GM19395 (cell line): ENCODE results near the gene P2RY1.

Experiments used
- ATAC-seq: cut with Tn5 transposase; IDR thresholded peaks from one replicate; pipeline ENCODE4 v1.9.1; 2021; ENCODE audit warnings: mild to moderate bottlenecking, moderate library complexity; ENCODE audit not compliant: unreplicated experiment

P2RY1 gene, protein sequence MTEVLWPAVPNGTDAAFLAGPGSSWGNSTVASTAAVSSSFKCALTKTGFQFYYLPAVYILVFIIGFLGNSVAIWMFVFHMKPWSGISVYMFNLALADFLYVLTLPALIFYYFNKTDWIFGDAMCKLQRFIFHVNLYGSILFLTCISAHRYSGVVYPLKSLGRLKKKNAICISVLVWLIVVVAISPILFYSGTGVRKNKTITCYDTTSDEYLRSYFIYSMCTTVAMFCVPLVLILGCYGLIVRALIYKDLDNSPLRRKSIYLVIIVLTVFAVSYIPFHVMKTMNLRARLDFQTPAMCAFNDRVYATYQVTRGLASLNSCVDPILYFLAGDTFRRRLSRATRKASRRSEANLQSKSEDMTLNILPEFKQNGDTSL

DNA sequence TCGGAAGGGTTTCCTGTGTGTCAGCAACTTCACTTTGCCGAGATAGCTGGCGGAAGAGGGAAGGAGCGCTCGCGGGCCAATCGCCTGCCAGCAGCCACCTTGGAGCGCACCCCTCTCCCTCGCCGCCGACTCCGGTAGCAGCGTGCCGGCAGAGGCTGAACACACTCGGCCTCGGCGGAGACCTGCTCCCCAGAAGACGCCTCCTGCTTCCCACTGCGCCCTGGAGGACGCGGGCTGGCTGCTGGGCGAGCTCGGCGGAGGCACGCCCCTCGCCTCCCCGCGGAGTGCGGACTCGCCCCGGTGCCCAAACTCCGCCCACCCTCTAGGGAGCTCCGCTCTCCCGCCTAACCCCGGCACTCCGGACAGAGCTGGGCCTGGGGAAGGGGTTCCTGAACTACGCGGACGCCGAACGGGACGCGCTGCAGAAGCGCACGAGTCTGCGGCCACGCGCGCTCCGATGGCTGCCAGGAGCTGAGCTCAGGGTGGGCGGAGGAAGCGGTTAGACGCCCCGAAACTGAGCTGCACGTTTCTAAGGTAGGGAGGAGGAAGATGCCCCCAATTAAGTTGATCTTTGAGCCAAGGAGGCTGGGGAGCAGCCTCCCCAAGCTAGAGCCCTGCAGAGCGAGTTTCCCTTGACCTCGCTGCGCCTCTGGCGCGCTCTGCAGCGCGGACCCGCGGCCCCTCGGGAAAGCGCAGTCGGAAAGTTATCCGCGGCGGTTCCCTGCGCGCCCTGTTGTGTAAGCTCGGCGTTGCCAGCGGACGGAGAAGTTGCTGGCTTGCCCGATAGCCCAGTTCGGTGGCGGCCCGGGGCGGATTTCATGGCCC, at the start of gene P2RY1:
Gene P2RY1, plus strand, starts transcription at position 356 of the 825 bp plus-strand sequence. CDS start 652 bp downstream, outside the sequence.
- peak; percentile 85 for ATAC-seq

DNA sequence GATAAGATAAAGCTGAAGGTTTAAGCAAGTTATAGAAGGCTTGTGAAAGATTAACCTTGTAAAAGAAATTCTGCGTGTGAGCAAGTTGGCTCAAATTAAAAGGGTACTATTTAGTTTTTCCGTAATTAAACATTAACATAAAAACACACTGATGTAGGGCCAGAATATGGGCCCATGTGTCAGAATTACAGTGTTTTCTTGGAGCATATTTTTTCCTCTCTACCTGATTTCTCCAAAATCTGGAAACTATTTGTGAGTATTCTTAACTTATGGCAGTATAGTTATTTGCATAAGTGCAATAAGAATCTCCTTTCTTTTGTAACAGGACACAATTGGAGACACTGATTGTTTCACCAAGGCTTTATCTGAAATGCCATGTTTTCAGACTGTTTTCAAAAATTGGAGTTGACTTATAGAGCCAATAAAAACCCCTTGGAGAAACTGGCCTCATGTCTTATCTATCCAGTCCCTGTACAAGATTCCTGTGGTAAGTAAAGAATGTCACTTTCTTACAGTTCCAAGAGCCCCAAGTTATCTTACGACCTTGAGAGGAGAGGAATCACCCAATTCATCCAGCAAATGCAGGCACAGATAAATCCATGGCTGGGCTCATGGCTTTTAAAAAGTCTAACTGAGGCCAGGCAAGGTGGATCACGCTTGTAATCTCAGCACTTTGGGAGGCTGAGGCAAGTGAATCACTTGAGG, 47.8 kb upstream of the P2RY1 start:
- no peak for ATAC-seq

DNA sequence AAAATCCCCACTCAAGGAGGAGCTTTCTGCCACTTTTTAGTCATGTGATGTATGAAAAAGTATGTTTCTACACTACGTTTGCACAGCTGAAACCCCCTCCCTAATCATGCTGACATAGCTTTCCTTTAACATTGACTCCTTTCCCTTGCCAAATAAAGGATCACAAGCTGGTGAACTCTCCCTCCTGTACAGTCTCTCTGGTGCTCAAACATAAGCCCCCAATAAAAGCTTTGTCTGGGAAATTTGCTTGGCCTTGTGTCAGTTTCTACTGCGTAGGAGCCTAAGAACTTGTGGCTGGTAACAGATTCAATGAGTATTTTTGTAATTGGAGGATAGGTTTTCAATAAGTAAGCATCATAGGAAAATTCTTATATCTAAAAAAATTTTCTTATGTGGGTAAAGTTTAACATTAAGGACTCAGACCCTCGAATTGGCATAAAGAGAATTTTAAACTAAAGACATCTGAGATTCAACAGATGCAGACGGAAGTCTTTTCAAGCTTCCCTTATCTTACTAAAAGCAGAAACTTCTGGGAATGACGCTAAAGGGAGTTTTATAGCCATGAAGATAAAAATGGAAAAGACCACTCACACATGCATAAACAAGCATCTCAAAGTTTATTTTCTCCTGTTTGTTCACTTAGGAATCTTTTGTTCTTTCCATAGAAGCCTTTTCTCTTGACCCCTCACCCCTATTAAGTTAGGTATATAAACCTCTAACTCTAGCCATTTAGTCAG, 44.1 kb upstream of the P2RY1 start:
- ATAC-seq: no peak

DNA sequence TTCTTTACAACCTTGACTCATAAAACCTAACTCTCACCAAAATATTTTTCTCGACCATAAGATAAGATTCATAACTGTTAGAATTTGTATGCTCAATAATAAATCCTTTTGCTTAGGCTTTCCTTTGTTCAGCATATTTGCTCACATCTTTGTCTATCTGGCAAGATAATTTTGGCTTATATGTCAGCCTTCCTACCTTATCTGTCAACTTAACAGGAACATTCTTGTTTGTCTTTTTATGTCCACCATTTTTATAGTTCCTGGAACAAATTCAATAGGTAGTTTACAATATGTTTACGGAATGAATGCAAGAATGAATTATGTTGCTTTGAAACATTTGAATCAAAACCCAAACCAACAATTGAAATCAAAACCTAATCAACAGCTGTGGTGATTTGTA, 41.0 kb upstream of the P2RY1 start:
- ATAC-seq: no peak

DNA sequence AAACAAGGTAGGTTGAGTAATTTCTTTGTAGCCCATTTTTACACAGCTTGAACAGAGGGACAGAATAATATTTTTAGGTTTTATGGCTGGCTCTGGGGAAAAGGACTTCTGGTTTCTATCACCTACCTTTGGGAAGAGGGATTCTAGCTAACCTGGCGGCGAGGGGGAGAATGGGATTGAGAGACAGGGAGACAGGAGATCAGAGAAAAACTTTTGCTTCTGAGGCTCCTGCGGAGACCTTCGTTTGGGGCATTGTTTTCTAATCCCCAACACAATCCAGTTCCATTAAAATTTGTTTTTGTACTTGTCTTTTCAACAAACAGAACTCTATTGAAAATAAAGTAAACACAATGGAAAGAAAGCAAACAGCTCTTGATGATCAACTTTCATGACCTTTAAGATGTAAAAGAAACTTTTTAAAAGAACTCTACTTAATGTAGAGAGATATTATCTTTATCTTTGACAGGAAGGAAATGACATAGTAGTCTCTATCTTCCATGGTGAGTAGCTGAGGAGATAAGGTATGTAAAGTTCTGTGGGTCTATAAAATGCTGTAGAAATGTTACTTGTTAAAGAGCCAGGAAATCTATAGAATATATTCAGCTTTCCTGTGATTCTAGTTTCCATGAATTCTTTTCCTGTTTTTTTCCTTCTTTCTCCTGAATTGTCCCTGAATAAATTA, 37.0 kb upstream of the P2RY1 start:
- no peak for ATAC-seq

DNA sequence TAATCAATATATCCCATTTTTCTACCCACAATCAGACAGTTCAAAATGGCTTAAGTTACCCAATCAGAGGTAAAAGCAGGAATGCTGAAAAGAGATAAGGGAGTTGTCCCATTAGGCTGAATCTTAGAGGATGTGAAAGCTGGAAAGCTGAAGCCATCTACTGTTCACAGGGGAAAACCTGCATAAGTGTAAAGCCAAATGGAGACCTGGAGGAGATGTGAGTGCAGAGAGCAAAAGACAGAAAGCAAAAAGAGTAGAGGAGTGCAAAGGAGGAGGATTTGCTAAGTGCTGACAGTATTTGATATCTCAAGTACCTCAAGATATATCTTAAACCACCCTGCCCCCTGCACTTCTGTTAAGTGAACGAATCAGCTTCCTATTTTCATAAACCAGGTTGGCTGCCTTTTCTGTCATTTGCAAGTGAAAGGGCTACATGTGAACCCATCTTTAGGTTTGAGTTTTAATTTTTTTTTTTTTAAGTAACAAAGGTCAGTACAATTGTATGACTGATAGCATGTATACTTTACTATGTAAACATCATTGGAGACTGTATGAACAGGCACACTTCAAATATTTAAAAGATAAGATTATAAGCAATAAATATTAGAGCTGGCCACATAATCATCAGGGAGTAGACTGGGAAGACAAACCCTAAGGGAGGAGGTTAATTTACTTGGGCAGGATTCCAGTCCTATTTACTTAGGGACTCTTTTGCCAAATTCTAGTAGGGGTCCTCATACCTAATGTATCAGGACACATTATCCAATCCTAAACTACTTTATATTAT, 22.8 kb upstream of the P2RY1 start:
- ATAC-seq: no peak

DNA sequence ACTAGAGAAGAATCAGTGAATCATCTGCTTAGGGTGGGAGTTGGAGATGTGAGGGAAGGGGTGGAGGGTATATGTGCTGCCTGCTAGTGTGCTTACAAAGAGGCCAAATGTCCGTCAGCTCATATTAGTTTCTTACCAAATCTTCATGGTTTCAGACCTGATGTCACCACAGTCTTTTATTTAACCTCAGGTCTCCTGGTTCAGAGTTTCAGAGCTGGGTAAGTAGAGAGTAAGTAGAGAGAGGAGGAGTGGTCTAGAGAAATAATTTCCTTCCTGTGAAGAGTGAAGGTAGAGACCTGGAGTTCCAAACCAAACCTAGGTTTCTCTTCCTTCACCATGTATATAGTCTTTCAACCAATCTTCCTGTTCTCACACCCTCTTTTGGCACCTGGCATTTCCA, 17.5 kb upstream of the P2RY1 start:
- peak; percentile 83 for ATAC-seq

DNA sequence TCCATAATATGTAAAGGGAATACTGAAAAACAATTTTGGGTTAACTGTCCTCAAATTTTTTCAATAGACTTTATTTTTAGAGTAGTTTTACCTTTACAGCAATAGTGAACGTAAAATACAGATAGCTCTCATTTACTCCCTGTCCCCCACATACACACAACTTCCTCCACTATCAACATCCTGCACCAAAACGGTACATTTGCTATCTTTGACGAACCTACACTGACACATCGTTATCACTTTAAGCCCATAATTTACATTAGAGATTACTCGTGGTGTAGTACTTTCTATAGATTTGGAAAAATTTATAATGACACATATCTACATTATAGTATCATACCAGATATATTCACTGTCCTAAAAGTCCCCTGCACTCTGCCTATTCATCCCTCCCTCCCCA, 16.9 kb upstream of the P2RY1 start:
- no peak for ATAC-seq

DNA sequence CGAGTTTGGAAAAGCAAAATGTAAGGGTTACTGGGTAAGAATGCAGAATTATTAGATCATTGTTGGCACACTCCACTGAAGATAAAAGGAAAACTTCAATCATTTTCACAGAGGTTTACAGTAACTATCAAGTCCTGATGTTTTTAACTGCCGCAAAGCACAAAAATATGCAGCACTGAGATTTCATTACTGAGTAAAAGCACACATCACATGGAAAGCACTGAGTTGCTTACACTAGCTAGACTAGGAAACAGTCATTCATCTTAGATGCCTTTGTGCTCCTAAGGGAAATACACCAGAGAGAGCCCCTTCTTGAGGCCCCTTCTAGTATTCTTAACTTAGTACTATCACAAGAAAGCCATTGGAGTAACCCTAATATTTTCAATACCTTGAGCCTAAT, 11.8 kb upstream of the P2RY1 start:
- no peak for ATAC-seq

DNA sequence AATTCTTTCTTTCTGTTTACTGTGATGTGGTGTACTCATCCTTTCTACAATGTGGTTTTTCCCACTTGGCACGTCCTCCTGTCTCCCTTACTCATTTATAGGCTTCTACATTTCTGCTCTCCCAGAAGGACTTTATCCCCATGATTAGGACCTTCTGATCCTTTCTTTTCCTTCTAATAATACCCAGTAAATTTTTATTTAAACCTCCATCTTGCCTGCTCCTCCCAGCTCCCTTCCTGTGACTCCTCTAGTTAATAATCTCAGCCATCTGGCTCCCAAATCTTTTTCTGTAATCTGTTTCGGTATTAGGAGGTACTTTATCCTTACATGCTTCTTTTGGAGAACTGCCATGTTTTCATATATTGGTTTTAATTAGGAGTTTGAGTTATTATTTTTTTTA, 11.2 kb upstream of the P2RY1 start:
- ATAC-seq: no peak

DNA sequence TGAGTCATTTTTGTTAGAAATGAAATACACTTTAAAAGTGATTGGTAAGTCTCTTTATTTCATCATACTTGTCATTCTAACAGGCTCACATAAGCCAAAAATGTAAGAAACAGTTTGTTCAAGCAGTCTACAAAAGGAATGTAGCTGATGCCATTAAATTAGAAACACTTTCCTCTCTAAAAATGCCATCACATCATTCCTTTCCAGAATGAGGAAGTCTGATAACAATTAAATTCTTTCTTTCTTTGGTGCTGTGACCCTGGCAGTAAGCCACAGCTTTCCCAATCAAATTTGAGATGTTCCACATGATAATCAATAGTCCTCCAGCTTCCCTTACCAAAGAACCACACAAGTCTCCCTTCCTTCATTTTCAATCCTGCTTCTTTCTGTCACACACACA, 9.4 kb upstream of the P2RY1 start:
- no peak for ATAC-seq

DNA sequence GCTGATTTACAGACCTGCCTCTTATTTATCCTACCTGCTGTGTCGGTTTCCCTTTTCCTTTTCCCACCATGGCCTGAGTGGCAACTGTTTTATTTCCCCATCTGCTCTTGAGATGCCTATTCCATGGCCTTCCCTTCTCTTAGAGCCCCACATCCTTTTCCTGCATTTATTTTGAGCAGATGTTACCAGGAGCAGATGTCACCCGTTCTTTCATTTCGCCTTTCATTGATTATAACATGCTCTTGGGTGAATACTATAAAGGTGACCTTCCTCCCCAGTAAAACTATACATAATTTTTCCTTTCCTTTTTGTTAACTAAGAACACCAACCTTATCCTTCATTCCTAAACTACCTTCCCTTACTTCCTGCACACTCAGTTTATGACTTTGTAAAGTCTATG, 8.5 kb upstream of the P2RY1 start:
- ATAC-seq: no peak

DNA sequence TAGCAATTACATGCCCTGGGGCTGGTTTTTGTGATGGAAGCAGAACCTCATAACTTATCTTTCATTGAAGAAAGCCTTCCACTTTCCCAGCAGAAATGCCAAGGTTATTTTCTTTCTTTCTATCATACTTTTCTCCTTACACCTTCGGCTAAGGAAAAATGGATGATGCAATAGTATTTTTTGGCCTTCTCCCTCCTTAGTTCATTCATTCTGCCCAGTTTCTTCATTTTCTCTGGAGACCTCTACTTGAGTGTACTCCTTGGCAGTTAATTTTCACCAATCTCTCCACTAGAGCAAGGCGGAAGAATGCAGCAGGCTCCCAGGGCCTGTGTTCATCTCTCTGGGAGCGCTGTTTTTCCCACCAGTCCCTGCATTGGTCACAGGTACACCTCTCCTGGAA, 7.6 kb upstream of the P2RY1 start:
- no peak for ATAC-seq

DNA sequence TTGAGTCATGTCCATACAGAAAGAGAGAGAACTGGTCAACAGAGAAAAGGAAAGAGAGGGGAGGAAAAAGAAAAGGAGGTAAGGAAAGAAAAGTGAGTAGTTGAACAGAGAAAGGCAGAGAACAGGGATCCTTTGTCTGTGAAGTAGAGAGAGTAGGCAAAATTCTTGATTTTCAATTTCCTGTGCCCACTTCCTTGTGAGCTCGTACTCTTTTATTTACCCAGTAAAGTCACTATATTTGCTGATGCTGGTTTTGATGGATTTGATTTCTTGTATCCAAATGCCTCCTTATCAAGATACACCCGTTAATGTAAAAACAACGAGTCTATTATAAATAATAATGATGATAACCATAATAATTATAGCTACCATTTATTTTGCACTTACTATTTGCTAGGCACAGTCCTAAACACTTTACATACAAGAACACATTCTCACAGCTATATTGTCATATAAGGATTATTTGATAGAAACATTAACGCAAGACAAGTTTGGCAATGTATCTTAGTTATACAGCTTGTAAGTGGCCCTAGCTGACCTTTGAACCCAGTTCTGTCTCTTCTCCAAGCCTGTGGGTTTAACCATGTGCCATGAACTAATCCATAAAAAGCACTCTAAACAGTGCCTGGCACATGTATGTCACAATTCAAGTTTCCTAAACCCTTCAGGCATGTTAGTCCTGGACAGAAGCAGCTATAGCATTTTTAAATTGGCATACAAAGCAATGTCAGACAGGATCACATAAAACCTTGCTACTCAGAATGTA, 6.7 kb upstream of the P2RY1 start:
- no peak for ATAC-seq

DNA sequence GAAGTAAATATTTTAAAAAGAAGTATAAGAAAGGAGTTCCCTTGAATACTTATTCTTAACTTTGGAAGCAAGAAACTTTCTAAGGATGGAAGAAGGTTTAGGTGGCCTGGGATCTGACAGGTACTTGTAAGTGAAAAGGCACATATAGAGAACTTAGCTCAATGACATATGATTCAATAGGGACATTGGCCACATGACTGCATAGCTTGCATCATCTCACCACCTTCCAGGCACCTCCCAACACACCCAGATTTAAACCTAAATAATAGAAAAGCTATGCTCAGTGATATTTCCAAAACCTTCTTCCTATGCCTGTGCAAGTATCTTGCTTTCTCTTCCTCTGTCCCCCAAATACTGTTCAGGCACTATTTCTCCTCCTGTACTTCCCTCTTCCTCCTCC, 4.7 kb upstream of the P2RY1 start:
- no peak for ATAC-seq

DNA sequence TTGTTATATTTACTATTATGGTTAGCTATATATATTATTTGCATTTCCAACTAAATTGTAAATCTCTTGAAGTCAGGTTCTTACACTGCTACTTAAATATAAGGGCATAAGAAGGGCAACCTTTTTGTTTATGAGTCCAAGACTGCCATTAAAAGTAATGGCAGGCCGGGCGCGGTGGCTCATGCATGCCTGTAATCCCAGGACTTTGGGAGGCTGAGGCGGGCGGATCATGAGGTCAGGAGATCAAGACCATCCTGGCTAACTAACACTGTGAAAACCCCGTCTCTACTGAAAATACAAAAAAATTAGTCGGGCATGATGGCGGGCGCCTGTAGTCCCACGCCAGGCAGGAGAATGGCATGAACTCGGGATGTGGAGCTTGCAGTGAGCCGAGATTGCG, 2.9 kb upstream of the P2RY1 start:
- no peak for ATAC-seq

DNA sequence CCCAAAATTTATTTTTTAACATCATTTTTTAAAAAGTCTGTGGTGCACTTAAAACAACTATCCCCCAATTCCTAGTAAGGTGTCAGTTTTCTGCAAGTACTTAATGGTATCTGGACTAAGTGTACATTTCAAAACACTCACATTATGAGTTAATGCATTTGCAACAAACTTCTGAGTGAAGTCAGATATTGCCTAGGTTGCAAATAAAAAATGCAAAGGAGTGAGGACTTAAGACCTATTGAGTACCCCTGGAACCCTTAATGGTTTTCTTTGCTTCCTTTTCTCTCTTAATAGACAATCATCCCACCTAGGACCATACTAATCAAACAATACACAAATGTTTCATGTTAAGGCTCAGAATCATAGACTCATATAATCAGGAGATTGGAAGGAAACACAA, 1.8 kb upstream of the P2RY1 start:
- ATAC-seq: no peak

DNA sequence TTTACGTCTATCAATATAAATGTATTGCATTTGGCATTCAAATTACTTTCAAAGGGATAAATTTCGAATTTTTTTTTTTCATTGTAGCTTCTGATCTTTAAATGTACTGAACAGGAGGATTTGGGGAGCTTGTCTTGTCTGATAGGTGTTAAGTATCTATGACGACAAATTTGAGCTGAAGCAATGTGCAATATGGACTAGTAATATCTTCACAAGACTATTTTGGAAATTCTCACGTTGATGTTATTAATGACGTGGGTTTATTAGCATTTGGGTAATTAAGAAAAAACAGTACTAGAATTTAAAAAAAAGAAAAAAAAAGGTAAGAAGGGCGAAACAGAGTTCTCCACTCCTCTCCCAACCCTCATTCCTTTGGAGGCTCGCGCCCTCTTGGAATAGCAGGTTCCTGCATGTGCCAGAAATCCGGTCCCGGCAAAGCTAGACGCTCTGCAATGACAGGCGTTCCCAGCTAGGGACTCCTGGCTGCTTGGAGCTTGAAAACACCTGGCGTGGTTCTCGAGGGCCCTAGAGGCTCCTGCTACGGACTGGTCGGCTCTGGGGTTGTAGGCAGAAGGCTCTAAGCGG, 648 bp upstream of the P2RY1 start:
- no peak for ATAC-seq
